Smooth muscle cell (in vitro differentiated cells): ENCODE data around the gene ABHD12. TPM values are rescaled to one million over a fixed set of nuclear protein-coding genes. Genes with fewer than 3 reads are reported as not detected.

Source experiments
- DNase-seq: peaks from one replicate; lab custom pipeline; 2025; ENCODE audit not compliant: unreplicated experiment; lab: John Stamatoyannopoulos, UW
- H2AFZ ChIP-seq: fragments of 200-600 bp; sonication (generic); 2 replicates; pipeline ENCODE4 v1.6.0; 2016; ENCODE audit warnings: antibody characterized with exemption, low read depth, mild to moderate bottlenecking
- H3F3A ChIP-seq: fragments of 200-600 bp; sonication (generic); 2 replicates; pipeline ENCODE4 v1.6.0; 2017; ENCODE audit warnings: antibody characterized with exemption, low read depth
- H3K27ac ChIP-seq: fragments of 200-600 bp; sonication (generic); 2 replicates; pipeline ENCODE4 v1.5.1; 2016; ENCODE audit warnings: low read depth, mild to moderate bottlenecking
- H3K27me3 ChIP-seq: fragments of 200-600 bp; sonication (generic); 2 replicates; pipeline ENCODE4 v1.6.1; 2016; ENCODE audit warnings: low read depth, mild to moderate bottlenecking
- H3K36me3 ChIP-seq: fragments of 200-600 bp; sonication (generic); 2 replicates; pipeline ENCODE4 v1.5.1; 2016; ENCODE audit warnings: low read depth
- H3K4me1 ChIP-seq: fragments of 200-600 bp; sonication (generic); 2 replicates; pipeline ENCODE4 v1.5.1; 2016; ENCODE audit warnings: low read depth
- H3K4me2 ChIP-seq: fragments of 200-600 bp; sonication (generic); 2 replicates; pipeline ENCODE4 v1.6.0; 2016; ENCODE audit warnings: mild to moderate bottlenecking
- H3K4me3 ChIP-seq: fragments of 200-600 bp; sonication (generic); 2 replicates; pipeline ENCODE4 v1.5.1; 2016; ENCODE audit warnings: mild to moderate bottlenecking
- H3K79me2 ChIP-seq: fragments of 200-600 bp; sonication (generic); 2 replicates; pipeline ENCODE4 v1.6.0; 2016; ENCODE audit warnings: low read depth, mild to moderate bottlenecking
- H3K9ac ChIP-seq: fragments of 200-600 bp; sonication (generic); 2 replicates; pipeline ENCODE4 v1.6.0; 2016; ENCODE audit warnings: low read depth
- H3K9me3 ChIP-seq: fragments of 200-600 bp; sonication (generic); replicated peaks from 2 replicates; pipeline ENCODE4 v1.5.1; 2016; ENCODE audit warnings: low read depth
- H4K20me1 ChIP-seq: fragments of 200-600 bp; sonication (generic); 2 replicates; pipeline ENCODE4 v1.6.0; 2016; ENCODE audit warnings: low read depth
- WGBS: methylation state at CpG from one replicate; pipeline ENCODE4 v1.1.7; 2016; ENCODE audit warnings: low lambda C conversion rate; 5-methylcytosine and 5-hydroxymethylcytosine counted together
- polyA plus RNA-seq: library from polyadenylated mRNA; unstranded; fragments of >200 nt; fragmentation: Nextera tagmentation; extraction: Ambion mirVana; gene quantifications from 2 replicates; pipeline ENCODE4 v1.2.1, GENCODE V29; 2016
- total RNA-seq: library from RNA; depleted of rRNA; stranded (reverse); fragments of >200 nt; gene quantifications from 2 replicates; pipeline ENCODE4 v1.2.3, GENCODE V29; 2014
- TF ChIP-seq, protein P1 (sequence below): fragments of 200-600 bp; sonication (generic); IDR thresholded peaks from 2 replicates; pipeline ENCODE4 v1.5.1; 2017; ENCODE audit warnings: borderline replicate concordance, mild to moderate bottlenecking, antibody characterized with exemption; ENCODE audit not compliant: insufficient read depth, poor library complexity, severe bottlenecking

The ABHD12 gene
- total and polyA plus RNA-seq, 2 experiments from 2014 or later, result 18.5 to 41.8 TPM

DNA sequence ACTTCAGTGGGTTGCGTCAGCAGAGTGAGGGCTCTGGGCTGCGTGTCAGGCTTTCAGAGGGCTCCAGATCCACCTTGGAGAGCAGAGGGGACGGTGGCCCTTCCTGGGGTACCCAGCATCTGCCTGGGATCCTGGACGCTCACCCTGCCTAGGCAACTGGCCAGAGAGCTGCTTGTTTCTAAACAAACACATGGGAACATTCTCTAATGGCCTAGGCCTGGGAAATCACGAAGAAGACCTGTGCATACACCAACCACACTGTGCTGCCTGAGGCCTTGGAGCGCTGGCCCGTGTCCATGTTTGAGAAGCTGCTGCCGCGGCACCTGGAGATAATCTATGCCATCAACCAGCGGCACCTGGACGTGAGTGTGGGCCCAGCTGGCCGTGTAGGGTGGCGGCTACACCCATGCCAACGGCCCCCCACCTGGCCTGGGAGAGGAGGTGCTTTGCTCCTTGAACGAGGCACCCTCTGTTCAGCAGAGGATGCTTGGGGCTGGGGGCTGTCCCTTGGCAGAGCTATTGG lies 110.5 kb downstream of the ABHD12 start:
- no peak overlapping the region for H3K27ac ChIP-seq
- H2AFZ ChIP-seq, result no peak overlapping the region
- H3K9me3 ChIP-seq, result no peaks in the 10 kb centered on the region
- no peaks in the 10 kb centered on the region for H4K20me1 ChIP-seq
- DNase-seq, result no peak
- no peaks in the 10 kb centered on the region for H3K4me1 ChIP-seq
- TF ChIP-seq, protein P1, sequence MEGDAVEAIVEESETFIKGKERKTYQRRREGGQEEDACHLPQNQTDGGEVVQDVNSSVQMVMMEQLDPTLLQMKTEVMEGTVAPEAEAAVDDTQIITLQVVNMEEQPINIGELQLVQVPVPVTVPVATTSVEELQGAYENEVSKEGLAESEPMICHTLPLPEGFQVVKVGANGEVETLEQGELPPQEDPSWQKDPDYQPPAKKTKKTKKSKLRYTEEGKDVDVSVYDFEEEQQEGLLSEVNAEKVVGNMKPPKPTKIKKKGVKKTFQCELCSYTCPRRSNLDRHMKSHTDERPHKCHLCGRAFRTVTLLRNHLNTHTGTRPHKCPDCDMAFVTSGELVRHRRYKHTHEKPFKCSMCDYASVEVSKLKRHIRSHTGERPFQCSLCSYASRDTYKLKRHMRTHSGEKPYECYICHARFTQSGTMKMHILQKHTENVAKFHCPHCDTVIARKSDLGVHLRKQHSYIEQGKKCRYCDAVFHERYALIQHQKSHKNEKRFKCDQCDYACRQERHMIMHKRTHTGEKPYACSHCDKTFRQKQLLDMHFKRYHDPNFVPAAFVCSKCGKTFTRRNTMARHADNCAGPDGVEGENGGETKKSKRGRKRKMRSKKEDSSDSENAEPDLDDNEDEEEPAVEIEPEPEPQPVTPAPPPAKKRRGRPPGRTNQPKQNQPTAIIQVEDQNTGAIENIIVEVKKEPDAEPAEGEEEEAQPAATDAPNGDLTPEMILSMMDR, result no peak
- no peak overlapping the region for H3K9ac ChIP-seq
- no peaks in the 10 kb centered on the region for H3F3A ChIP-seq
- no peaks in the 10 kb centered on the region for H3K36me3 ChIP-seq
- H3K27me3 ChIP-seq, result no peaks in the 10 kb centered on the region
- no peak overlapping the region for H3K4me2 ChIP-seq
- no peaks in the 10 kb centered on the region for H3K79me2 ChIP-seq
- 98% methylated on average over 15 of the region's 15 CpGs for WGBS
- H3K4me3 ChIP-seq, result no peak overlapping the region

DNA sequence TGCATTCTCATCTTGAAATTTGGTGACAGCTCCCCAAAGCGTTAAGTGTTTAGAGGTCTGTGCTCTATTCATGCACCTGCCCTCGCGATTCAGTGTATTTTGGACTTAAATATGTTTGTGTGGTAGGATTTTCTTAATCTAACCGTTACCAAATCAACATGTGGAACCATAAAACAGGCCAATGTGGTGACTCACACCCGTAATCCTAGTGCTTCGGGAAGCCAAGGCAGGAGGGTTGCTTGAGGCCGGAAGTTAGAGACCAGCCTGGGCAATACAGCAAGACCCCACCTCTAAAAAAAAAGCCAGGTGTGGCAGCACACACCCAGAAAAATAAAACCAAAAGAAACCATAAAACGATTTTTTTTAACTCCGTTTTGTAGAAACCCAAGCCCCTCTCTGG lies 111.2 kb downstream of the ABHD12 start:
- no peaks in the 10 kb centered on the region for H4K20me1 ChIP-seq
- H3K79me2 ChIP-seq, result no peaks in the 10 kb centered on the region
- no peaks in the 10 kb centered on the region for H3K36me3 ChIP-seq

DNA sequence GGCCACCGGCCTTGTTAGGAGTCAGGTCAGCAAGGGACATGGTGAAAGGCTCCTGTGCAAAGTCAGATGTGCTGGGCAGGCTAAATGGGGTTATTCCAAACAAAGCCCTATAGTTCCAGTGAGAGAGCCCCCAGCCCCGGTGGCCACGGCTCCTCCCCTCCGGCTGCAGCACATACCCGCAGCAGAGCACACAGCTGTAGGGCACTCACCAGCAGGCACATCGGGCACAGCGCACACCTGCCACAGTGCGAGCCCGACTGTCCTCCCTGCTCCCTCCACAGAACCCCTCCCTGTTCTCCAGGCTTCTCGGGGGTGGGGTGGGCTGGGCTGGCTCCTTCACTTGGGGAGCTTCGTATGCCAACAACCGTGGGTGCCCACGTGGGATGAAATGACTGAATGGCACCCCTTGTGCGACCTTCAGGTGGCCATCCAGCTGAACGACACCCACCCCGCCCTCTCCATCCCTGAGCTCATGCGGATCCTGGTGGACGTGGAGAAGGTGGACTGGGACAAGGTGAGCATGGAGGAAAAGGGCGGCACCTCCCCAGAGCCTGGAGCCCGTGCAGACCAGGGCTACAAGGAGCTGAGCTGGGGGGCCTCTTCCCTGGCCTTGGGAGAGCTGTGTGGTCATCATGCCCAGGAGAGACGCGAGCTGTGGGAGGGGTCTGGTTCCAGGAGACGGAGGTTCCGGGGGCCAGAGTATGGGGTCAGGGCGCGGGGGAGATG lies 111.8 kb downstream of the ABHD12 start:
- Histone ChIP-seq H3K4me3 (no peak overlapping the region), H3K9me3 (no peaks in the 10 kb centered on the region), H3K4me2 (no peak overlapping the region), H3K4me1 (no peaks in the 10 kb centered on the region), H2AFZ (no peak overlapping the region), H3K36me3 (no peaks in the 10 kb centered on the region), H4K20me1 (no peaks in the 10 kb centered on the region), H3F3A (no peaks in the 10 kb centered on the region), H3K79me2 (no peaks in the 10 kb centered on the region), H3K27me3 (no peaks in the 10 kb centered on the region), H3K27ac (no peak overlapping the region), H3K9ac (no peak overlapping the region)
- DNase-seq, result no peak
- WGBS, result 96% methylated on average over 24 of the region's 26 CpGs
- TF ChIP-seq, protein P1, result no peak

More for the DNA sequence above, 111.2 kb downstream of the ABHD12 start:
- Histone ChIP-seq H3K9me3 (no peaks in the 10 kb centered on the region), H2AFZ (no peak overlapping the region), H3F3A (no peaks in the 10 kb centered on the region), H3K27ac (no peak overlapping the region), H3K4me3 (no peak overlapping the region), H3K9ac (no peak overlapping the region), H3K4me2 (no peak overlapping the region), H3K27me3 (no peaks in the 10 kb centered on the region), H3K4me1 (no peaks in the 10 kb centered on the region)
- no peak for DNase-seq
- WGBS, result 82% methylated on average over 9 of the region's 9 CpGs
- TF ChIP-seq, protein P1, result no peak
